Stimulated activated CD8-positive, alpha-beta memory T cell treated with anti-CD3 and anti-CD28 coated beads, Interleukin-12 subunit alpha, Interleukin-12 subunit beta, amount 100 ng/mL, for 4 hours (primary cell): ENCODE measurements around the gene SP2.
"Not testable (repeated sequence)": the region's sequence is repeated elsewhere in the genome, so short reads cannot be mapped to it uniquely, and the experiment has no call there.

Source experiments
- DNase-seq: peaks from one replicate; pipeline ENCODE4 v3.0.0-alpha.2; 2020; ENCODE audit warnings: low read depth

SP2 gene

DNA sequence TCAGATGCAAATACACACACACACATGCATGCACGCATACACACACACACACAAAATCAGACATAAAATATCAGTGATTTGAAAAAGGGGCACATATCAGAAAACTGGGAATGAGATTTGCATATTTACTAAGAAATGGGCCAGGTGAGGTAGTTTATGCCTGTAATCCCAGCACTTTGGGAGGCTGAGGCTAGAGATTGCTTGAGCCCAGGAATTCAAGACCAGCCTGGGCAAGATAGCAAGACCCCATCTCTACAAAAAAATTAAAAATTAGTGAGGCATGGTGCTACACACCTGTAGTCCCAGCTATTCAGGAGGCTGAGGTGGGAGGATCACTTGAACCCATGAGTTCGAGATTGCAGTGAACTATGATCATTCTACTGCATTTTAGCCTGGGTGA is 23.0 kb downstream of the SP2 start:
- DNase-seq = no peak

DNA sequence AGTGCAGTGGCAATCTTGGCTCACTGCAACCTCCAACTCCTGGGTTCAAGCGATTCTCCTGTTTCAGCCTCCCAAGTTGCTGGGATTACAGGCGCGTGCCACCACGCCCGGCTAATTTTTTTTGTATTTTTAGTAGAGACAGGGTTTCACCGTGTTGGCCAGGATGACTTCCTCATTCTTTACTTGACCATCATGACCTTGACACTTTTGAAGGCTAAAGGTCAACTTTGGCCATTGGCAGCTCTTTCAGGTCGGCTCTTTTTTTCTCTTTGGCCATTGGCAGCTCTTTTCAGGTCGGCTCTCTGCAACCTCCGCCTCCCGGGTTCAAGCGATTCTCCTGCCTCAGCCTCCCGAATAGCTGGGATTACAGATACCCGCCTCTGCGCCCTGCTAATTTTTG is 23.9 kb downstream of the SP2 start:
- DNase-seq = not testable (repeated sequence)

DNA sequence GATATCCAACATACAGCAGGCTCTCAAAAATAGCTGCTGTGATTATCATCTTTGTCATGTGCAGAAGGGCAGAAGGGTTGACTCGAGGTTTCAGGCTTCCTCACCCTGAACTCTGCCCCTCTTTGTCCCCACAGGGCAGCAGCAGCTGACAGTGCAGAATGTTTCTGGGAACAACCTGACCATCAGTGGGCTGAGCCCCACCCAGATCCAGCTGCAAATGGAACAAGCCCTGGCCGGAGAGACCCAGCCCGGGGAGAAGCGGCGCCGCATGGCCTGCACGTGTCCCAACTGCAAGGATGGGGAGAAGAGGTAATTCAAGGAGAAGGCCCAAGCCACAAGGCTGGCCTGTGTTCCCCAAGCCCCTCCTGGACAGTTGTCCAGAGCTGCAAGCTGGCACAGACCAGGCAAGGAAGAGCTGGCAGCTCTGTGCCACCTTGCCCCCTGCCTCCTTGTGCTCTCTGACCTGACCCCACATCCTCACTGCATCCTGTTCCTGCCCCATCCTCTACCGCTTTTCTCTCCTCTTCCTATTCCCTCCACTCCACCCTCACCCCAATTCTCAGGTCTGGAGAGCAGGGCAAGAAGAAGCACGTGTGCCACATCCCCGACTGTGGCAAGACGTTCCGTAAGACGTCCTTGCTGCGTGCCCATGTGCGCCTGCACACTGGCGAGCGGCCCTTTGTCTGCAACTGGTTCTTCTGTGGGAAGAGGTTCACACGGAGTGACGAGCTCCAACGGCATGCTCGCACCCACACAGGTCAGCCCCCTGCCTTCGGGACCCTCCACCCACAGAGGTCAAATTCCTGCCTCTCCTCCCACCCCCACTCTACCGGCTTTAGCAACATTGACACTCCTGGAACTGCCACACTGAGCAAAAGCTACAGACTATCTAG is 29.0 kb downstream of the SP2 start:
- DNase-seq = no peak

DNA sequence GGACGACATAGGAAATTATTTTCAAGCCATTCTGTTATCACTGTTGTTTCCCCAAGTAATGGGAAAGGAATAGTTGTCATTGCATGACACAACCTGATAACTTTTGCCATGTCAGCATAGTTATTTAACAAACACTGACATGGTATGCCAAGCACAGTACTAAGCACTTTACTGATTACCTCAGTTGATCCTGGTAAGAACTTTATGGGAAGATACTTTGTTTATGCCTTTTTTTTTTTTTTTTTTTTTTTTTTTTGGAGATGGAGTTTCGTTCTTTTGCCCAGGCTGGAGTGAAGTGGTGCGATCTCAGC is 29.6 kb downstream of the SP2 start:
- no peak for DNase-seq

DNA sequence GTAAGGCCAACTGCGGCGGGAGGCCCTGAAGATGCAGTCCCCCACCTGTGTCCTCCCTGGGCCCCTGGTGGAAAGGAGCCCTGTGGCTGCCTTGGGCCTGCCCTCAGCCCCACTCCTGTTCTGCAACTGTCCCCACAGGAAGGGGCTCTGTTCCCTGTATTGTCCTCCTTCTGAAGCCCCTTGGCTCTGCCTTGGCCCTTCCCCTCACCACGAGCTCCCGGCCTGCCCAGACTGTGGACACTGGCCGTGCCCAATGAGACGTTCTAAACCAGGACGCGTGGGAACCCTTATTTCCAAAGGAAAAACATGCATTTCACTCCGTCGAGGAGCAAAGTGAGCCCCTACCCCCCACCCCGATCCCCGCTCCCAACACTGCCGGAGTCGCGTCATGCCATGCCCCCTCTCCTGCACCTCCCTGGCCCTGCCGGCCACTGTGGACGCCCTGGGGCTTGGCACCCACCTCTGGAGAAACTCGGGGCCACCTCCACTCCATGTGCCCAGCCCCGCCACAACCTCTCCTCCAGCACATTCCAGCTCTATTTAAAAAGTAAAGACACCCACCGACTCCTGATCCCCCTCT is 31.9 kb downstream of the SP2 start:
- no peak for DNase-seq

DNA sequence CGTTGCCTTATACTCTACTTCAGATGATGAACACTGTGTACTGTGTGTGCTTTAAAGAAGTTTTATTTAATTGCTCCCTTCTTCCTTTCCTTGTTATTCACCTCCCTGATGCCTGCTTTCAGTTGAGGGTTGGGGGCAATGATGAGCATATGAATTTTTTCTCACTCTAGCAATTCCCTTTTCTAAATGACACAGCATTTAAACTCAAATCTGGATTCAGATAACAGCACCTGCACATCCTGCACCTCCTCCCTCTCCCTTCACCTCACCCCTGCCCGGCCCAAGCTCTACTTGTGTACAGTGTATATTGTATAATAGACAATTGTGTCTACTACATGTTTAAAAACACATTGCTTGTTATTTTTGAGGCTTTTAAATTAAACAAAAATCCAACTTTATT is 32.4 kb downstream of the SP2 start:
- no peak for DNase-seq

DNA sequence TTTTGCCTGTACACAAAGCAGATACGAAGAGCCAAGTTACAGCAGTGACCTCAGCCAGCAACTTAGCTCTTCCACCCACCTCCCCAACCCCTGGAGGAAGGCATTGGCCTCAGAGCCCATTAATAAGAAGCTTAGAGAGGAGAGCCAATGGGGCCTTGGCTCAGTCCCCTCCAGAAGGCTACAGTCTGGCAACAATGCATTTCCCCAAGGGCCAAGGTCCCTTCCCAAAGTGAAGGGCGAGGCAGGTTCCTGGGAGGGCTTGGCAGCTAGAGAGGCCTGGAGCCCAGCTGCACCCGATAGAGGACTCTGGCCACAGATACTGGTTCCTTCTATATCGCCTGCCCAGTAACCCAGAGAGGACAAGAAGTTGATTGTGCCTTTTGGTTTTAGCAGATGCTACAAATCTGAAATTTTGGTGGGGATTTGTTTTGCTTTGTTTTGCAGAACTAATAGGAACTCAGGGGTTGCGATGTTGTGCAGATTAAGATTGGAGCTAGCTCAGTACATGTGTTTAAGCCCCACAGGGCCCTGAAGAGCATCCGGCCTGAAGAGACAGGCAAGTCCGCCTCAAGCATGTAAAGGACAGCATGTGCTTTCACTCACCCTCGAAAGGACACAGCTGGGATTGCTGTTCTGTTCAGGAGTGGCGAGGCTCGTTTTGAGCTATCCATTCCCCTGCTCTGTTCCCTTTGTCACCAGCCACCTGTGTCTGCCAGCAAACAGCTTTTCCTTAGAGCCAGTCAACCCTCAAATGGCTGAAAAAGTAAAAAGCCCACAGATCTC is 33.4 kb downstream of the SP2 start:
- DNase-seq = no peak

DNA sequence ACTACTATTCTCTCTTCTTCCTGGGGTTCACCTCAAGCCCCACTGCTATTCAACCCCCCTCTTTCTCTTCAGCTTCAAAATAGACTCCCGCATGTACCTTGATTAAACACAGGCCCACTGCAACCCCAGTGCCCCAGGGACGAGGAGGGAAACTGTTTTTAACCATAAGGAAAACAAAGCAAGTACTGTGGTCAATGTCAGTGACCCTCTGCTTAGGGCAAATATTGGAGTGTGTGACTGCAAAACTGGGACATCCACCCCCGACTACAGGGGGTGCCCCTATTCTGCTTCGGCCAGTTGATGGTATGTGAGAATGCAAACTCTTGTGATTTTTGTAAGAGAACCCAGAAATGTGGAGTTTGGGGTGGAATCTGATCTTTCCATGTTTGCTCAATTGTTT is 35.8 kb downstream of the SP2 start:
- DNase-seq = no peak

DNA sequence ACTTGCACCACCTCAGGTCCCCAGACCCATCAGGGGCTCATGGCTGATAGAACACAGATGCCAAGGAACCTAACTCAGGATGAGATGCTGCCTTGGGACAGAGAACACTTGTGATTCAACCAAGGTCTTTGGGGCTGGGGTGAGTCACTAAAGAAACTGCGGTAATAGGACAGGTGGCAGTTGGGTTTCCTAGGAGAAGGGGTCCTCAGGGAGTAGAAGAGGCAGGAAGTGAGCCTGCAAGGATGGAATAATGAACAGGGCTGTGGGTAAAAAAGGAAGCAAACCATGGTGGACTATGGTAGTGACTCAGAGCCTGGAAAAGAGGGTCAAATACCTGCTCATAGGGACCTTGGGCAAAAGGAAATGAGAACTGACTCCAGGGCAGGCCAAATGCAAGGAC is 38.8 kb downstream of the SP2 start:
- no peak for DNase-seq

DNA sequence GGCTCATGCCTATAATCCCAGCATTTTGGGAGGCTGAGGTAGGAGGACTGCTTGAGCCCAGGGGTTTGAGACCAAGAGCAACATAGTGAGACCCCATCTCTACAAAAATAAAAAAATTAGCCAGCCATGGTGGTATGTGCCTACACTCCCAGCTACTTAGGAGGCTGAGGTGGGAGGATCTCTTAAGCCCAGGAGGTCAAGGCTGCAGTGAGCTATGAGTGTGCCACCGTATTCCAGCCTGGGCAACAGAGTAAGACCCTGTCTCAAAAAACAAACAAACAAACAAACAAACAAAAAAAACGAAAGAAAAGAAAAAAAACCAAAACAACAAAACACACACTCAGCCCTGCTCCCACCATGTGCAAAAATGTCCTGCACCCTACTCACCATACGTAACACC is 39.4 kb downstream of the SP2 start:
- DNase-seq = not testable (repeated sequence)

DNA sequence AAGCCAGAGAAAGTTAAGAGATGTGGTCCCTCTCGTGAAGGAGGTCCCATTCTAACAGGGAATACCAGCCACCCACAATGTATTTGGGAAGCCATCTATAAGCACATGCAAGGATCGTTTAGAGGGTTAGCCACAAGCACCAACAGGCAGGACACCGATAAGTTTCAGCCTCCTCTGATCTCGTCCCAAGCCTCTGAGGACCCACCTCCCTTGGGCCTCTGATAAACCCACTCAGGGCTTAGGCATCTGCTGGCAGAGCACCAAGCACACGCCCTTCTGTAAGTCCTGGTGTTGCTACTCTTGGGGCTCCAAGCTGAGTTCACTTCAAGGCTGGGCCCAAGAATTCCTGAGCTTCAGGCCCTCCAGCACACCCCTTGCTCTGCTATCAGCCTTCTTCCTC is 39.9 kb downstream of the SP2 start:
- DNase-seq = no peak

DNA sequence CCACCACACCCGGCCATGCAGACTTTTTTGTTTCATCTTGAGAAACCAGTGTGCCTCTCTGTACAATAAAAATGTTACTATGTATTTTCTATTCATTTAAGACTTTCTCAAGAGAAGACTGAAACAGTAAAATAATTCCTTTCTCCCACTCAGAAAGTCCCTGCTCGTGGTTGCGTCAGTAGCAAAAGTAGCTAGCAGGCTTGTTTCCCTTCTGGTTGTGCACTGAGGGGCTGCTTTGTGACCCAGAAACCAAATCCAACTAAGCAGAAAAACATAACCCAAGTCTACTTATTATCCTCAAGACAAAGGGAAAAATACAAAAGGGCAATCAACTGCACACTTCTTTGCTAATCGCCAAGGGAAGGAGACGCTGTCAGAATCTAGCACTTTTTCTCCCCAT is 41.9 kb downstream of the SP2 start:
- DNase-seq = no peak

DNA sequence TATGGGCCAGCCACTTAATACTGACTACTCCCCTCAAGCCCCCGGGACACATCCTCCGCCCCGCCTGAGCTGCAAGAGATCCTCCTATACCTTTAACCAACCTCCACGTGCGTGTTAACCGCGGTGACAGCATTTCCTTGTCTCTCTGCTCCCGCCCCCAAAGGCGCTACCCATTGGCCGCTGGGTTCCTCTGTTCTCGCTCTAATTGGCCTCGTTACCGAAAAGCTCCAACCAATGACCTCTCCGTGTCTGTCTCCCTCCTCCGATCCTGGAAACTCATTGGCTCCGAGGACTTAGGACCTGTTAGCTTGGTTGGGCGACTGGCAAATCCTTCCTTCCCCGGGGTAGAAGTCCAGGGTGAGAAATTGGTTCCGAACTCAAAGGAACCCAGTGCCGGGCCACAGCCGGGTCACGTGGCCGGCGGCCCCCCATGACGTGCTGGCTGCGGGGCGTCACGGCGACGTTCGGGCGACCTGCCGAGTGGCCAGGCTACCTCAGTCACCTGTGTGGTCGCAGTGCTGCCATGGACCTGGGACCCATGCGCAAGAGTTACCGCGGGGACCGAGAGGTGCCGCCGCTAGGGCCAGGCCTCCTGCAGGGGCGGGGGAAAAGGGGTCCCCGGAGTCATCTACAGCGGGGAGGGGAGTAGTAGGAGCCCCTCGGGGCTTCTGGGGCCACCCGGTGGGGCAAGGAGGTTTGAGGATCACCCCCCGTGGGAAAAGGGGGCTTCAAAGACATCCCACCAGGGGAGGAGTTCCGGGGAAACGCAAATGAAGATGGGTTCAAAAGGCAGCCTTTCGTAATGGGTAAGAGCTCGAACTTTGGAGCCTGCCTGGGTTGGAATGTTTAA is 45.4 kb downstream of the SP2 start, which contains the start of gene PNPO:
Gene PNPO (plus strand): TSS at position 326 of the 850 bp plus-strand sequence. CDS start 105 bp downstream, at position 431.
- peak; percentile 87 for DNase-seq

DNA sequence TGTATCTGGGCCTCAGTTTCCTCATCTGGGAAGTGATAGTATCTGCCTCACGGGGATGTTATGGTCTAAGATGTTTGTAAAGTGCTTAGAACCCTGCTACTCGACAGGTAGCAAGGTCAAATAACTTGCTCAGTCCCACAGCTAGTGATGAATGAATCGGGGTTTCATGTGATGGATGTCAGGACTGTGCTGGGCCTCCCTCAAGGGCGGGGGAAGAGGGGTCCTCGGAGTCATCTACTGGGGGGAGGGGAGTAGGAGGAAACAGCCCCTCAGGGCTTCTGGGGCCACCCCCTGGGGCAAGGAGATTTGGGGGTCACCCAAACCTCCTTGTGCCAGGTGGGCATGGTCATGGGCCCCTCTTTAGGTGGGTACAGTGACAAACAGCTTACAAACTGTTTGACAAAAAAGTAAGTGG is 46.1 kb downstream of the SP2 start:
- DNase-seq = no peak

DNA sequence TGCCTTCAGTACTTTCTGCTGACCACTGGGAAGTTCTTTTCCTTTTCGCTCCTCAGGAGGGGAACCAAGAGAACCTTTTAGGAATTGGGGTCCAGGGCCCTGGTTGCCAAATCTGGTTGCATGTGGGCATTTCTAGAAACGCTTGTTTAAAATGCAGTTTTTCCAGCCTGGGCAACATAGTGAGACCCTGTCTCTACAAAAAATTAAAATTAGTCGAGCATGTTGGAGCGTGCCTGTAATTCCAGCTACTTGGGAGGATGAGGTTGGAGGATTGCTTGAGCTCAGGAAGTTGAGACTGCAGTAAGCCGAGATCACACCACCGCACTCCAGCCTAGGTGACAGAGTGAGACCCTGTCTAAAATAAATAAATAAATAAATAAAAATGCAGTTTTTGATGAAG is 46.5 kb downstream of the SP2 start:
- DNase-seq = no peak

DNA sequence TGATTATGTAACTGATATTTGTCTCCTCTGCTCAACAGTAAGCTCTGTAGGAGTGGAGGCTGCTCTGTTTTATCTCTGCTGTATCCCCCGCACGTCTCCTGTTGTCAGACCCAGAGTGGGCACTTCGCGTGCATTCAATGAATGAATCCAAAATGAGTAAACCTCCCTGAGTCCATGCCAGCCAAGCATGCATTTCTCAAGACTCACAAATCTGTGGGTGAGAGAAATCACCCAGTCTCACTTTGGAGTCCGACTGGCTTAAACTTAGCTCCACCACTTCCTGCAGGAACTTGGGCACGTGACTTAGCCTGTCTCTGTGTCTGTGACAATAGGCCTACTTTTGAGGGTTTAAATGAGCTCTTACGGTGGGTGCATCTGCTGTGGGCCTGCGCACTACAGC is 49.0 kb downstream of the SP2 start:
- DNase-seq = peak; percentile 3

DNA sequence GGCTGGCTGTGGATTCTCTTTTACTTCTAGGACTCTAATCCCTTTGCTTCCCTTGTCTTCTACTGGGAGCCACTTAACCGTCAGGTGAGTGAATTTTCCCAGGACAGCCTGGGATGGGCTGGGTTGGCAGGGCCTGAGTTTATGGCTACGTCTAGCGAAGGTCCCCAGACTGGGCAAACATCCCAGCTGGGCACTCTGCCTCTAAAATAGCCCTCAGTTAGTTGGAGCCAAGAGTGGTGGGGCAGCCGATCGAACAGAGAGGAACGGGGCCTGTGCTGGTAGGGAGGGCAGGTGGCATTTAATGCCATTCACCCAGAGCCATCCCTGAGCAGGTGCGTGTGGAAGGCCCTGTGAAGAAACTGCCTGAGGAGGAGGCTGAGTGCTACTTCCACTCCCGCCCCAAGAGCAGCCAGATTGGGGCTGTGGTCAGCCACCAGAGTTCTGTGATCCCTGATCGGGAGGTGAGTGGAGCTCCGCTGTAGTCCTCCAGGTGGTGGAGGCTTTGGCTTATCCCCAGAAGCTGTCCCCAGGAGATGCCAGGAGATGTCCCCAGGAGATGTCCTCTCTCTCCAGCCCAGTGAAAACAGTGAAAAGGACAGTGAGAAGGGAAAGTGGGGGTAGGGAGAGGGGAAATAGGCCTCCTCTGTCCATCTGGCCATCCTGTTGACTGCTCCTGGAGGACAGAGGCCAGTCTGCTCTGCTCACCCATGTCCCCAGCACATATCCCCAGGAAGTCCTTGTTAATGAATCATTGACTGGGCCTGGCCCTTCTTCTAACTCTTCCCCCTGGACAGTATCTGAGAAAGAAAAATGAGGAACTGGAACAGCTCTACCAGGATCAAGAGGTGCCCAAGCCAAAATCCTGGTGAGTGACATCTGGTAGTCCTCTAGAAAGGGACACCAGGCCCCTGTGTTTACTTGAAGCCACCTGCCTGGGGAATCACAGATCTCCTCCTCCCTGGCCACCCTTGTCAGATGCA is 49.8 kb downstream of the SP2 start:
- DNase-seq = no peak

DNA sequence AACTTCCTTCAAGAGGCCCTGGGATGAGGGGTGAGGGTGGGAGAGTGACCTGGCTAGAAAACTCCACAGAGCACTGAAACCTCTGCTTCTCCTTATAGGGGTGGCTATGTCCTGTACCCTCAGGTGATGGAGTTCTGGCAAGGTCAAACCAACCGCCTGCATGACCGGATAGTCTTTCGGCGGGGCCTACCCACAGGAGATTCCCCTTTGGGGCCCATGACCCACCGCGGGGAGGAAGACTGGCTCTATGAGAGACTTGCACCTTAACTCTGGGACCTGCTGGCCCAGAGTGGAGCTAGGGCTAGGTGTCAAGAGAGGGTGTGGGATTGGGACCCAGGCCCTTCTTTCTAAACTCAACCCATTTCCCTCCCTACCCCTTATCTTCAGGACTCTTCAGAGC is 50.5 kb downstream of the SP2 start:
- no peak for DNase-seq

DNA sequence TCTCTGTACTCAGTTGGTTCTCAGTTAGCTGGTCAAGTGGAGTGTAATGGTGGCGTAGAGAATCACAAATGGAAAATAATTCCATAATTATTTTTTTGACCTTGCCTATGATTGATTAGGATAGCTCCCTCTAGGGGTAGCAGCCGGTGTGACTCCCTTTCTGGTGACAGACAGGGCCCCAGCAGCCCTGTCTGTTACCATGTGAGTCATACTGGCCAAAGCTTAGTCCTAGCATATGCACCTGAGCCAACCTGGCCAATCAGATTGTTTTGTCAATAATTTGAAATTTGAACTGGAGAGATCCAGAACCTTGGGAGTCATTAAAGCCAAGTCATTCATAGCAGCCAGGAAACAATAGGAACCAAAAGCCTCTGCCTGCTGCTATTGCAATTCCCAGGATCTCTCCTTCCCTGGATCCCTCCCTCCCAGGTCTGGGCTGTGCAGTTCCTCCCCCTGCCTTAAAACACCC is 50.9 kb downstream of the SP2 start:
- DNase-seq = peak; percentile 45

DNA sequence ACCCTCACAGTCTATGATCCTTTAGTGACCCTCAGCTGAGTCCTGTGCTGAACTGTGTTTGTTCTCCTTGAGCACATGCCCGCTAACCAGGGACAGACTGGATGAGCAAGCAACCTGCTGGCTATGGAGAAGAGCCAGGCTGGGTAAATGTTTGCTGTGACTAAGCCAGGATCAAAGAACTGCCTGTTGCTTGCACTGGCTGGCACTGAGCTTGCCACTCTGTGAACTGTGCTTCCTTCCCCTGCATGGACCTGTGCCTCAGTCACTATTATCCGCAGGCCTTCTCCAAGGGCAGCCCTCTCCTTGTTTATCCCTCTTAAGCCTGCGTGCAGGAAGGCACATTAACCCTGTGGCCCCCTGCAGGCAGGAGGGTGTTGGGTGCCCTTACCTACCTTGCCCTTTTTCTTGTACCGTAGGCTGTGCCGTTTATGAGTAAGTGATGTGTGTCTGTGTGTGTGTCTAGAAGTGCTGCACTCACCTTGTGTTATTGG is 52.7 kb downstream of the SP2 start:
- DNase-seq = no peak
